SU-DHL-6 (cell line): ENCODE measurements around the gene TBX5.
"Not testable (repeated sequence)": the region's sequence is repeated elsewhere in the genome, so short reads cannot be mapped to it uniquely, and the experiment has no call there.

Source experiments
- H2AFZ ChIP-seq: fragments of 200-600 bp; sonication (generic); 2 replicates; pipeline ENCODE4 v1.6.1; 2014; ENCODE audit warnings: low read depth, mild to moderate bottlenecking, moderate library complexity, mixed read lengths, antibody characterized with exemption, low read length; ENCODE audit not compliant: severe bottlenecking
- H3F3A ChIP-seq: fragments of 200-600 bp; shearing (Covaris generic); 2 replicates; pipeline ENCODE4 v1.6.0; 2016; ENCODE audit warnings: antibody characterized with exemption, mild to moderate bottlenecking; ENCODE audit not compliant: insufficient read depth
- H3K27ac ChIP-seq: fragments of 200-600 bp; sonication (generic); 2 replicates; pipeline ENCODE4 v1.5.1; 2016; ENCODE audit warnings: low read depth, mild to moderate bottlenecking, low read length, moderate library complexity, mixed read lengths
- H3K27me3 ChIP-seq: fragments of 200-600 bp; sonication (generic), shearing (Covaris generic); 2 replicates; pipeline ENCODE4 v1.6.0; 2014; ENCODE audit warnings: mild to moderate bottlenecking, low read length
- H3K36me3 ChIP-seq: fragments of 200-600 bp; sonication (generic); 2 replicates; pipeline ENCODE4 v1.6.1; 2014; ENCODE audit warnings: mild to moderate bottlenecking, low read length, mixed read lengths
- H3K4me2 ChIP-seq: fragments of 300-600, 200-600 bp; shearing (Covaris generic), sonication (generic); 2 replicates; pipeline ENCODE4 v1.6.0; 2014; ENCODE audit warnings: low read length, low read depth, mild to moderate bottlenecking; ENCODE audit not compliant: poor library complexity, severe bottlenecking
- H3K4me3 ChIP-seq: fragments of 200-600 bp; sonication (generic); 2 replicates; pipeline ENCODE4 v1.5.1; 2014; ENCODE audit warnings: antibody characterized with exemption, low read length, mild to moderate bottlenecking, mixed read lengths; ENCODE audit not compliant: insufficient read depth, poor library complexity, severe bottlenecking
- H3K79me2 ChIP-seq: fragments of 200-600 bp; sonication (generic); 2 replicates; pipeline ENCODE4 v1.6.1; 2014; ENCODE audit warnings: mild to moderate bottlenecking, low read length, moderate library complexity; ENCODE audit not compliant: insufficient read depth
- H3K9ac ChIP-seq: fragments of 200-600 bp; sonication (generic); 2 replicates; pipeline ENCODE4 v1.7.0; 2014; ENCODE audit warnings: mild to moderate bottlenecking, low read length
- H3K9me2 ChIP-seq: fragments of 200-600 bp; sonication (generic); replicated peaks from 2 replicates; pipeline ENCODE4 v1.6.1; 2014; ENCODE audit warnings: low read length; ENCODE audit not compliant: insufficient read depth
- H3K9me3 ChIP-seq: fragments of 200-600 bp; sonication (generic); 2 replicates; pipeline ENCODE4 v1.6.1; 2014; ENCODE audit warnings: low read length, mixed read lengths; ENCODE audit not compliant: insufficient read depth
- H4K20me1 ChIP-seq: fragments of 200-600 bp; sonication (generic); 2 replicates; pipeline ENCODE4 v1.6.1; 2014; ENCODE audit warnings: low read depth, mild to moderate bottlenecking, antibody characterized with exemption, low read length, moderate library complexity, mixed read lengths
- EZH2phosphoT487 ChIP-seq: fragments of 200-600 bp; sonication (generic), shearing (Covaris generic); conservative IDR thresholded peaks from 2 replicates; pipeline ENCODE4 v1.6.1; 2018; ENCODE audit warnings: mild to moderate bottlenecking, antibody characterized with exemption, low read length, moderate library complexity, mixed read lengths
- TF ChIP-seq, protein P1 (sequence below): fragments of 200-600 bp; sonication (generic); IDR thresholded peaks from one replicate; pipeline ENCODE4 v1.5.1; 2017; ENCODE audit warnings: antibody characterized with exemption, mild to moderate bottlenecking, low read length, moderate library complexity; ENCODE audit not compliant: insufficient read depth, poor library complexity, severe bottlenecking

Gene TBX5

GRCh38 chr12:114361545-114361944, 44.4 kb downstream of the TBX5 start:
- Histone ChIP-seq H3K9ac (no peak overlapping the region), H3F3A (no peaks in the 10 kb centered on the region), H2AFZ (no peak overlapping the region), H3K9me3 (no peaks in the 10 kb centered on the region), H3K27ac (no peak overlapping the region), H4K20me1 (no peaks in the 10 kb centered on the region), H3K27me3 (no peaks in the 10 kb centered on the region), H3K79me2 (no peaks in the 10 kb centered on the region), H3K36me3 (no peaks in the 10 kb centered on the region), H3K9me2 (no peaks in the 10 kb centered on the region), H3K4me3 (no peak overlapping the region), H3K4me2 (no peak overlapping the region)
- TF ChIP-seq, protein P1, sequence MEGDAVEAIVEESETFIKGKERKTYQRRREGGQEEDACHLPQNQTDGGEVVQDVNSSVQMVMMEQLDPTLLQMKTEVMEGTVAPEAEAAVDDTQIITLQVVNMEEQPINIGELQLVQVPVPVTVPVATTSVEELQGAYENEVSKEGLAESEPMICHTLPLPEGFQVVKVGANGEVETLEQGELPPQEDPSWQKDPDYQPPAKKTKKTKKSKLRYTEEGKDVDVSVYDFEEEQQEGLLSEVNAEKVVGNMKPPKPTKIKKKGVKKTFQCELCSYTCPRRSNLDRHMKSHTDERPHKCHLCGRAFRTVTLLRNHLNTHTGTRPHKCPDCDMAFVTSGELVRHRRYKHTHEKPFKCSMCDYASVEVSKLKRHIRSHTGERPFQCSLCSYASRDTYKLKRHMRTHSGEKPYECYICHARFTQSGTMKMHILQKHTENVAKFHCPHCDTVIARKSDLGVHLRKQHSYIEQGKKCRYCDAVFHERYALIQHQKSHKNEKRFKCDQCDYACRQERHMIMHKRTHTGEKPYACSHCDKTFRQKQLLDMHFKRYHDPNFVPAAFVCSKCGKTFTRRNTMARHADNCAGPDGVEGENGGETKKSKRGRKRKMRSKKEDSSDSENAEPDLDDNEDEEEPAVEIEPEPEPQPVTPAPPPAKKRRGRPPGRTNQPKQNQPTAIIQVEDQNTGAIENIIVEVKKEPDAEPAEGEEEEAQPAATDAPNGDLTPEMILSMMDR, result no peak
- no peak for TF ChIP-seq EZH2phosphoT487

DNA sequence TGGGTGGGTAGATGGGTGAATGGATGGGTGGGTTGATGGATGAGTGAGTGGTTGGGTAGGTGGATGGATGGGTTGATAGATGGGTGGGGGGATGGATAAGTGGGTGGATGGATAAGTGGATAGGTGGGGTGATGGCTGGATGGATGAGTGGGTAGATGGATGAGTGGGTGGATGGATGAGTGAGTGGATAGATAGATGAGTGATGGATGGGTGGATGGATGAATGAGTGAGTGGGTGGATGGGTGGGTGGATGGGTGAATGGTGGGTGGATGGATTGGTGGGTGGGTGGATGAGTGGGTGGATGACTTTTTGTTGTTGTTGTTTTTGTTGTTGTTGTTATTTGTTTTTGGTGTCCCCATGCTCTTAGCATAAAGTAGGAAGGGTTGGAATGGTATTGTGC, 45.5 kb downstream of the TBX5 start:
- H3K36me3 ChIP-seq, result no peaks in the 10 kb centered on the region
- no peaks in the 10 kb centered on the region for H3F3A ChIP-seq
- H3K9ac ChIP-seq, result no peak overlapping the region
- H3K4me2 ChIP-seq, result no peak overlapping the region
- H4K20me1 ChIP-seq, result no peaks in the 10 kb centered on the region
- no peak for TF ChIP-seq EZH2phosphoT487
- TF ChIP-seq, protein P1, result no peak
- H3K79me2 ChIP-seq, result no peaks in the 10 kb centered on the region
- no peaks in the 10 kb centered on the region for H3K27me3 ChIP-seq
- H3K27ac ChIP-seq, result no peak overlapping the region
- H2AFZ ChIP-seq, result no peak overlapping the region
- no peaks in the 10 kb centered on the region for H3K9me2 ChIP-seq
- H3K4me3 ChIP-seq, result no peak overlapping the region
- H3K9me3 ChIP-seq, result no peaks in the 10 kb centered on the region

DNA sequence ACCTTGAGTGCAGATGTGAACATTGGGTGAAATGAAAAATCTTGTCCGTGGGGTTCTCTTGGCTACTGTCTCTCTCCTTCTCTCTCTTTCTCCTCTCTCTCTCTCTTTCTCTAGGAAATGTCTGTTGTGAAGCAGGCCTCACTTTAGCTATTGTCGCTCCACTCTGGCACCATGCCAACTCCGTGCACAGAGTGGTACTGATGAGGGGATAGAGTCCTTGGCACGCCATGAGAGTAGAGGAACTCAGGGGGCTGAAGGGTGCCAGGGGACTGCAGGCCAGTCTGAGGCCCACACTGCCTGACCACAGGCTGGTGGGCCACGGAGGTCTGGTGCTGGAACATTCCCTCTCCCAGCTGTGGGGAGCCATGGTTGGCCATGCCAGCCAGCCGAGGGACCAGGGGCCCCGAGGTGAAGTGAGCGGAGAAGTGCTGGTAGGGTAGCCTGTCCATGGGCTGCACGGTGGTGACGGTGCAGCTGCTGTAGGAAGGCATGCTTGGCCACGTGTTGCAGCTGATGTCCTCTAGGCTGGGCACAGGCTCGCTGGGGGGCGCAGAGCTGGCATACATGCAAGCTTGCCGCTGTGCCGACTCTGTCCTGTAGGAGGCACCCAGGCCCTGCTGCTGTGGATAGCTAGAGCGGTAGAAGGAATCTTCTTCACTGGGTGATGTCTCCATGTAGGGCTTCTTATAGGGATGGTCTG, 50.4 kb downstream of the TBX5 start:
- Histone ChIP-seq H4K20me1 (no peaks in the 10 kb centered on the region), H3K36me3 (no peaks in the 10 kb centered on the region), H3K27me3 (no peaks in the 10 kb centered on the region), H3K9ac (no peak overlapping the region), H3K79me2 (no peaks in the 10 kb centered on the region), H3K9me2 (no peaks in the 10 kb centered on the region), H3F3A (no peaks in the 10 kb centered on the region), H2AFZ (no peak overlapping the region), H3K4me2 (no peak overlapping the region), H3K4me3 (no peak overlapping the region), H3K9me3 (no peaks in the 10 kb centered on the region), H3K27ac (no peak overlapping the region)
- TF ChIP-seq, protein P1, result no peak

- H4K20me1 ChIP-seq, H3K9me2 ChIP-seq, H3K9ac ChIP-seq, H3K9me3 ChIP-seq, H2AFZ ChIP-seq, H3K79me2 ChIP-seq, H3K27me3 ChIP-seq, H3F3A ChIP-seq, H3K27ac ChIP-seq, H3K4me3 ChIP-seq, H3K36me3 ChIP-seq, H3K4me2 ChIP-seq: not testable (repeated sequence)
These were observed 56.7 kb downstream of the TBX5 start for GRCh38 chr12:114349239-114349638.
